Measurements from ENCODE around the gene USP6NL. TPM values are rescaled to one million over a fixed set of nuclear protein-coding genes. Genes with fewer than 3 reads are reported as not detected.

Gene USP6NL
- total RNA-seq, 1 experiment from 2014 or later: 27.5 TPM

- TF ChIP-seq CTCF (IDR thresholded peaks at IDR 0.05; ENCODE audit: unreplicated experiment): no peak
- CTCF ChIA-PET: interaction anchor here (0.7 kb wide), 1 partner anchor 14 kb away, joined by 3 read pairs; no protein-coding TSS in a partner anchor
- peaks cover 6% of the 10 kb centered on the region for H3K36me3 Mint-ChIP-seq (ENCODE audit: insufficient read depth, unreplicated experiment)
- no peaks in the 10 kb centered on the region for H3K9me3 Mint-ChIP-seq (ENCODE audit: low read depth, unreplicated experiment)
- intact Hi-C loops (cut with micrococcal nuclease; ENCODE audit: unreplicated experiment): no loop called here
- H3K4me1 Mint-ChIP-seq (ENCODE audit: low read depth, unreplicated experiment): no peaks in the 10 kb centered on the region
- BruUV-seq (replicated peaks): no TSS peak
- DNase-seq: no peak
- H3K4me3 Mint-ChIP-seq (ENCODE audit: low read depth, unreplicated experiment): no peak overlapping the region
- H3K27ac Mint-ChIP-seq (ENCODE audit: unreplicated experiment): no peak overlapping the region
- peaks cover 75% of the 10 kb centered on the region for H3K27me3 Mint-ChIP-seq (ENCODE audit: unreplicated experiment)
These were observed 164.6 kb downstream of the USP6NL start for GRCh38 chr10:11446864-11447263.

GRCh38 chr10:11446133-11446532 is 165.3 kb downstream of the USP6NL start:
- intact Hi-C loops (cut with micrococcal nuclease; ENCODE audit: unreplicated experiment): no loop called here
- Mint-ChIP-seq H3K4me1 (ENCODE audit: low read depth, unreplicated experiment) (no peaks in the 10 kb centered on the region), H3K27me3 (ENCODE audit: unreplicated experiment) (peaks cover 68% of the 10 kb centered on the region), H3K27ac (ENCODE audit: unreplicated experiment) (no peak overlapping the region), H3K36me3 (ENCODE audit: insufficient read depth, unreplicated experiment) (no peaks in the 10 kb centered on the region), H3K4me3 (ENCODE audit: low read depth, unreplicated experiment) (no peak overlapping the region), H3K9me3 (ENCODE audit: low read depth, unreplicated experiment) (no peaks in the 10 kb centered on the region)
- CTCF ChIA-PET: no interaction called here
- DNase-seq: no peak
- BruUV-seq (replicated peaks): no TSS peak
- TF ChIP-seq CTCF (IDR thresholded peaks at IDR 0.05; ENCODE audit: unreplicated experiment): no peak

GRCh38 chr10:11444531-11445228 is 166.8 kb downstream of the USP6NL start:
- H3K27me3 Mint-ChIP-seq (ENCODE audit: unreplicated experiment): peaks cover 65% of the 10 kb centered on the region
- no peak overlapping the region for H3K4me3 Mint-ChIP-seq (ENCODE audit: low read depth, unreplicated experiment)
- no peaks in the 10 kb centered on the region for H3K9me3 Mint-ChIP-seq (ENCODE audit: low read depth, unreplicated experiment)
- H3K4me1 Mint-ChIP-seq (ENCODE audit: low read depth, unreplicated experiment): no peaks in the 10 kb centered on the region
- no peak for TF ChIP-seq CTCF (IDR thresholded peaks at IDR 0.05; ENCODE audit: unreplicated experiment)
- no TSS peak for BruUV-seq (replicated peaks)
- intact Hi-C loops (cut with micrococcal nuclease; ENCODE audit: unreplicated experiment): no loop called here
- no peak for DNase-seq
- H3K27ac Mint-ChIP-seq (ENCODE audit: unreplicated experiment): no peak overlapping the region
- H3K36me3 Mint-ChIP-seq (ENCODE audit: insufficient read depth, unreplicated experiment): no peaks in the 10 kb centered on the region
- CTCF ChIA-PET: no interaction called here

- H3K27ac Mint-ChIP-seq (ENCODE audit: unreplicated experiment): no peak overlapping the region
- H3K36me3 Mint-ChIP-seq (ENCODE audit: insufficient read depth, unreplicated experiment): no peaks in the 10 kb centered on the region
- peaks cover 65% of the 10 kb centered on the region for H3K27me3 Mint-ChIP-seq (ENCODE audit: unreplicated experiment)
- no peak overlapping the region for H3K4me3 Mint-ChIP-seq (ENCODE audit: low read depth, unreplicated experiment)
- no peaks in the 10 kb centered on the region for H3K9me3 Mint-ChIP-seq (ENCODE audit: low read depth, unreplicated experiment)
- DNase-seq: no peak
- no peaks in the 10 kb centered on the region for H3K4me1 Mint-ChIP-seq (ENCODE audit: low read depth, unreplicated experiment)
- CTCF ChIA-PET: no interaction called here
- TF ChIP-seq CTCF (IDR thresholded peaks at IDR 0.05; ENCODE audit: unreplicated experiment): no peak
- intact Hi-C loops (cut with micrococcal nuclease; ENCODE audit: unreplicated experiment): no loop called here
- BruUV-seq (replicated peaks): no TSS peak
These were observed 167.3 kb downstream of the USP6NL start for GRCh38 chr10:11444155-11444530.

All from Calu3 (cell line).